Measurements from ENCODE around the gene PLCL2.

Gene PLCL2

DNA sequence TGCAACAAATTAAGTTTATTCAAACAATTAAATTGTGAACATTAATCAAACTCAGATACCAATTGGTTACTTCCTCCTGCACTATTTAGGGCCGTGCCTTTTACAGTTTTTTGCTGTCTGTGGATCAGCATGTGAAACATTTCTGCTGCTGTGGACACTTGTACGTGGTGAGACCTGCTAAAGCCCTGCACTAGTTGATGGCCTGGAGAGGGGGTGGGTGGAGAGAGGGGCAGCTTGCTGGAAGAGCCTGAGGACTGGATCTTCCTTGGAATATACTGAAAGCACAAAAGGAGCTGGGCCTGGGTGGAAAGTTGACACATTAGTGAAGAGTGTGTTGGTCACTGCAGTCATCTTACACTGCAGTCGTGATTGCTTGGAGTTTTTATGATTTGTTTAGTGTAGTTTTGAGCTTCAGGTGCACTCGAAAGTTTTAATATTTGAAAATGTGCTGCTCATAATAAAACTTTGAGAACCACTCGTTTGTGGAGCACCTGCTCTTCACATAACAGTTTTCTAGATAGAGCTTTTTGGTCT, 11.4 kb downstream of the PLCL2 start:
- FAIRE-seq: no peak

GRCh38 chr3:16896820-16897219, 12.1 kb downstream of the PLCL2 start:
- no peak for FAIRE-seq

DNA sequence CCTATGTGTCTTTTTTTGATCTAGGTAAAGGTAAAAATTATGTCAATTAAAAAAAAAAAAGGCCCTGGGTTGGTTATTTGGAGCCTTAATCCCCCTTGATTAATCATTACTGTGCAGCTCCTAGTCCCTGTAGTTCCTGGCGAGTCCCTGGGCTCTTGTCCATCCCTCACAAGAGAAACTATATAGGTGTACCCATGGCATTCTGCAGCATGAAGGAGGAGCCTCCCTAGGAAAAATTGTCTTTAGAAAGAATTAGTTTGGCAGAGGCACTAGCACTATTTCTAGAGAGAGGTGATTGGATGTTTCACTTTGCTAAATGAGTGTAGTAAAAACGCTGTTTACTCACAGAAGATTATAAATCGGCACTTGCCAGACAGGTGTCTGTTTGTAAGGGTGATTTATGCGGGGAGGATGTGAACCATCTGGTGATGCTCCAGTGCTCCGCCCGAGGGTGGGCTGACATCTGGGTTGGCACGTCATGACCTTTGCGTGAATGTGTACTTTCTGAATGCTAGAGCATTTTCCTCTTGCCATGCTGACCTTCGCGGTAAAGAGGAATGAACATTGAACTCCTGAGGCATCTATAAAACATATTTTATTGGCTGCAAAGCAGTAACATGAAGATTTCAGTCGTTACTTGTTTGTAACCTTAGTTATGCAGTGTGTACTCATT, 12.6 kb downstream of the PLCL2 start:
- no peak for FAIRE-seq

DNA sequence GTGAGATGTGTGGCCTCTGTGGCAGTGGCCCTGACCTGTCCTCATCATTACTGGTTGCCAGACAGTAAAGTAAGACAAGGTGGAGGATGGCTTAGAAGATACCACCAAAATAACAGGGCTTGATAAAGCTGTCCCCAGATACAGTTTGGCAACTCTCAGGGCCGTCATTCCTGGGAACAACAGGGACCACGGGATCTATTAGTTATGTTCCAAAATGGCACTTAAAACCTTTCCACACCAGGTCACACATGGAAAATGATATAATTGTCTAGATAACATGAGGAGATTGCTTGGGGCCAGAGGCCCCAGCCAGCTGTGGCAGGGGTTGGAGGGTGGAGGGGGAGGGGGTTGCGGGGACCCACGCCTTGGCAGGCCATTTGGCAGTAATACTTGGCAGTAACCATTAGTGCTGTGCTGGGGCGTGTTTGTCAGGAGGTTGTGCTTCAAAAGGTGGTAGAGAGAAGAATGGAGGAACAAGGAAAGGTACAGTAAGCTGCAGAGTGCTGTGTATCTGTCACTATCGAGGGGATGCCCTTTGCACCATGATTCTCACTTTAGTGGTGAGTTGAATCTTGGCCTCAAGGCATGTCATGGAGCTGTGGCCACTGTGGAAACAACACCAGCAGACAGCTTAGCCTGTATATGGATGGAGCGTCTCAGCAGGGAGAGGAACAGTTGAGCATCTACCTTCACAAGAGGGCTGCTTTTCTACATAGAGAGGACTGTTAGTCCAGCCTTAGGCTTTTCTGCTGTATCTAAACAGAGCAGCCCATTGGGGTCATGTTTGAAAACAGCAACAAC, 14.0 kb downstream of the PLCL2 start:
- FAIRE-seq: no peak

DNA sequence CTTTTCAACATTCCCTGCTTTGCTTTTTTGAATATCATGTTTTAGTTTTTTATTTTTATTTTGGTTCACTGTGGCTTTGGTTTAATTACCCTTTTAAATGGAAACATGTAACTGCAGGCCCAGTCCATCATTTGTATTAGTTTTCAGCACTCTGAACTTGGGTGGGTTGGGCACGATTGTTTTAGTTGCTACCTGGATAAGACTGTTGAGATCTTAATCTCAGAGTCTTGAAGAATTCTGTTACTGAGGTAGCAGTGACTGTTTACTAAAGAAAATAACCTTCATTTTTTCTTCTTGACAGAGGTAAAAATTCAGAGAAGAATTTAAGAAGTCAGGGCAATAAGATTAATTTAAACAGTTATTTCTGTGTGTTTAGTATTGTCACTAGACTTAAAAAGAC, 15.2 kb downstream of the PLCL2 start:
- FAIRE-seq: no peak

GRCh38 chr3:16900779-16901440, 16.2 kb downstream of the PLCL2 start:
- no peak for FAIRE-seq

DNA sequence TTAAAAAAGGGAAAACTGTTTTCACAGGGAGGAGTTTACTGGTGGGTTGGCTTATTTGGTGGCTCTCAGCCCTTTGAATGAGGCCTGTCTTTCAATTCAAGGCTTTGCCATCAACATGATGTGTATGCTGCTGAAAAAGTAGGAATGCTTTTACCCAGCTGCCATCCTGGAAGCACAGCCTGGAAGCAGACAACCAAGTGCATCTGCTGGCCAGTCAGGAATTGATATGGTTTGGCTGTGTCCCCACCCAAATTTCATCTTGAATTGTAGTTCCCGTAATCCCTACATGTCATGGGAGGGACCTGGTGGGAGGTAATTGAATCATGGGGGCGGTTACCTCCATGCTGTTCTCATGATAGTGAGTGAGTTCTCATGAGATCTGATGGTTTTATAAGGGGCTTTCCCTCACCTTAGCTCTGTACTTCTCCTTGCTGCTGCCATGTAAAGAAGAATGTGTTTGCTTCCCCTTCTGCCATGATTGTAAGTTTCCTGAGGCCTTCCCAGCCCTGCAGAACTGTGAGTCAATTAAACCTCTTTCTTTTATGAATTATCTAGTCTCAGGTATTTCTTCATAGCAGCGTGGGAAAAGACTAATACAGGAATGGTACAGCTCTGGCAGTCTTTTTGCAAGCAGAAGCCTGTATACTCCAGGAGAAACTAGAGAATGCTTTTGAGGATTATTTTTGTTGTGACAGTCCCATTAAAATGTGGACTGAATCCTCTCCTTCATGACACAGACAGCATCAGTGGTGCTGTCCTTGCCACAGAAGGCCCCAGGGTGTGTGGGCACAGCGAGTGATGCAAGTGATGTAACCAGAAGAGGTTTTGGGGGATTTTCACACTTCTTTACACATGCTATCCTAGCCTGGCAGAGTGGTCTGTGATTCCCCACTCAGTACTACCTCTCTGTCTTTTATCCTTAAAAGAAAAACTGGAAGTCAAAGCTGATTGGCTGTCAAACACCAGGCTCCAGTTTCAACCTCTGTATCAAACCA, 20.0 kb downstream of the PLCL2 start:
- no peak for FAIRE-seq

DNA sequence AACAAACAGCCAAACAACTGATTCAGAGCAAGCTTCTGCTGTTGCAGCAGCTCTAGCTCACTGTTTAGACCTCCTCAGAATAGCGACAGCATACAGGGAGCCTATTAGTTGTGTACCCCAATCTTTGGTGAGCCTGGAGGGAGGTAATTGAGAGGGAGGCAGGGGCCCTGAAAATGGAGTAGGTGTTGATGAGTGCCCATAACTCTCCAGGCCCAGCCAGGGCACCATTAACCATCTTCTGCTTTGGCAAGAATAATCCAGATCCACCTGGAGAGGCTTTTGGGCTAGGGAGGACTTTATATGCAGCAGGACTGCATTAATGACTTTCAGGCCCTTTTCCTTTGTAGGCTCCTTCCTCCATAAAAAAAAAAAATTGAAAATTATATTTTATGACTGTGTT, 20.9 kb downstream of the PLCL2 start:
- no peak for FAIRE-seq

- no peak for FAIRE-seq
These were observed 21.9 kb downstream of the PLCL2 start for GRCh38 chr3:16906682-16907081.

DNA sequence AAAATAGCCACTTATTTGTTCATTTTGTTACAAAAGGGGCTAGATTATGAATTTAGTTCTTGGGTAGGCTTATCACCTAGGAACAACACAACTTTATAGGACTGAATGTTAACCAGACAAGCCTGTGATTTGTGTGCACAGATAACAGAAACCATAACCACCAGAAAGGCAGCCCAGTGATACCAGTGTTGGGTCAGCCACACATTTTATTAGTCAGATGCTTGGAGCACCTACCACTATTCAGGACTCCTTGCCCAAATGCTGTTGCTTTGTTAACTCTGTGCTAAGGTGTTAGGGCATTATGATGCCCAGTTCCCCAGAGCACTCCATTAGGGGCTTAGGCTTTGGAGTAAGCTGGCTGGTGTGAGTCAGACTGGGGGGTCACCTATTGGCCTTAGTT, 22.5 kb downstream of the PLCL2 start:
- no peak for FAIRE-seq

GRCh38 chr3:16908016-16908807, 23.5 kb downstream of the PLCL2 start:
- FAIRE-seq: no peak

DNA sequence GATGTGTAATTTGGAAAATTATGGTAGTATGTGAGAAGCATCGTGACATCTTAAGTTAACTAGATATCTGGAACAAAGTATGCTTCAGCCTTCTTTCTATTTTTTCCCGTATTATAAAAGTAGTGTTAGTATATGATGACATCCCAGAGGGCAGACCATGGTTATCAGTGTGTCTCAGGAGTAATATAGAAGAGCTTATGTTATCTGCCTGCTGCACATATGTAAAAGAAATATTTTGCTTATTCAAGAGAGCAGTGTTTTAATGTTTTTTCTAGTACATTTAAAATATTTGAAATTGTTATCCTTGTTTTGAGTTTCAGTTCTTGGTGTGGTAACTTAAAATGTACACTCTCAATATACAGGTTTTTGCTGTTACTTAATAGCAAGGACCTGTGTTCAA, 24.1 kb downstream of the PLCL2 start:
- FAIRE-seq: no peak

- no peak for FAIRE-seq
These were observed 25.0 kb downstream of the PLCL2 start for GRCh38 chr3:16909802-16910201.

DNA sequence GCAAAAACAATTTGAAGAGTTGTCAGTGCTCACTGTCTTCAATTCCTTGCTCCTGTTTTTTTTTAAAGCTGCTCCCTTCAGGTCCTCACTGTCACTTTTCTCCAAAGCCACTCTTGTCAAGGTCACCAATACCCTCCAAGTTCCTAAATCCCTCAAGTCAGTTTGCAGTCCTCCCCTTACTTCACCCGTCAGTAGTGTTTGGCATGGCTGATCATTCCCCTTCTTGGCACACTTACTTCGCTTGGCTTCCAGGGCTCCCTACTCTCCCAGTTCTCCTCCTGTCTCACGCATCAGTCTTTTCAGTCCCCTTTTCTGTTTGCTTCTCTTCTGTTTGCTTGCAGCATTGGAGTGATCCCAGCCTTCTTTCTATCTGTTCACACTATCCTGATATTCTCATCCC, 25.5 kb downstream of the PLCL2 start:
- FAIRE-seq: no peak

- FAIRE-seq: no peak
These were observed 27.2 kb downstream of the PLCL2 start for GRCh38 chr3:16911916-16912315.

DNA sequence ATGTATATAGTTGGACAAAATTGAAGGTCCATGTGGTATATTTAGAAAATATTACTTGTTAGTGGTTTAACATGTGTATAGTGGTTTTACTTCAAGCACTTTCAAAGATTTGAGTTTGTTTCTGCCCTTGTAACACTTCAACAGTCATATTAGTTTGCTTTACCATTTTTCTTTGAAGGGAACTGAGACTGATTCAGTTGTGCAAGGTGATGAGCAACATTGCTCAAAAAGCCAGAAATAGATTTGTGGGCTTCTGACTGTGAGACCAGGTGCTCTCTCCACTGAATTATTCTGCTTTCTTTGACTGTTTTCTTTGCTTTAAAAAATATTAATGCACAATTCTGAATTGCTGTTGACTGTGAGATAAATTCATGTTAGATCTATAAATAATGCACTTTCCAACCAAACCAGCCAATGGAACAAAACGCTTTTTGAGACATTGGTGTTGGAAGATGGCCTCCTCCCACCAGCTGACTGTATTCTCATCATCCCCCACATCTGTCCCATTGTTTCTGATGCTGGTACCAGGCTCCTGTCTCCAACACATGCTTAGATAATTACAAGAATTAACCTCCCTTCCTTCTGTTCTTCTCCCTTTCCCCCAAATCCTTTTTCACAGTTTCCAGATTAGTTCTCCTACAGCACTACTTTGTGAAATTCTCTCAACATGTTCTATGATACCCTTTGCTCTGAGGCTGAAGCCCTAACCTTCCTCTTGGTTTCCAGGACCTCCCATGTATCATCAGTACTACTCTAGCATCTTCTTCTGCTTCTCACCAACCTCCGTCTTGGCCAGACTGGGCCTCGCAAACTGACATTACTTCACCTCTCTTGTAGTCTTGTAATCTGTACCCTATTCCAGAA, 27.9 kb downstream of the PLCL2 start:
- no peak for FAIRE-seq

DNA sequence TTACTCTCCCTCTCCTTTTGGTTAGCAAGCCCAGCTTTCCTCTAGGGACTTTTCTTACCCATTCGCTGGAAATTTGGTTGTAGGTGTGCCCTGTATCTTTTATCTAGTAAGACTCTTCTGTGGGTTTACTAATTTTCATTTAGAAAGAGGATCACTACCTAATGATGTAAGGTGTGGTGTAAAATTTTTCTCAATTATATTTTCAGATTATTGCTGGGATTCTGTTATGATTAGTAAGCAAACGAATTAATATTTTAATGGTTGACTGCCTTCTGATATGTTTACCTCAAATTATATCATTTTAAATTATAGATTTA, 28.5 kb downstream of the PLCL2 start:
- FAIRE-seq: no peak

- FAIRE-seq: no peak
These were observed 32.1 kb downstream of the PLCL2 start for GRCh38 chr3:16916840-16917239.

GRCh38 chr3:16917256-16917935, 32.6 kb downstream of the PLCL2 start:
- no peak for FAIRE-seq

- no peak for FAIRE-seq
These were observed 33.4 kb downstream of the PLCL2 start for GRCh38 chr3:16917980-16918682.

Data from TTC549 (cell line).